Lung (tissue), 16 donors: Measurements from ENCODE around the gene TMCC2. TPM values are rescaled to one million over a fixed set of nuclear protein-coding genes. Genes with fewer than 3 reads are reported as not detected.
A peak's percentile ranks its signal among the peaks of the same experiment; 100 is the strongest.
"Not testable (repeated sequence)": the region's sequence is repeated elsewhere in the genome, so short reads cannot be mapped to it uniquely, and the experiment has no call there.

ENCODE experiments used
- ATAC-seq: fragments of 200-7000 bp; cut with Tn5 transposase; one replicate; pipeline ENCODE4 v1.9.1; 2020; ENCODE audit warnings: moderate number of reproducible peaks; ENCODE audit not compliant: insufficient read depth, low FRiP score
- DNase-seq, 3 donors: peaks; one replicate each; pipeline ENCODE4 v3.0.0-alpha.2; 2013 to 2017
- H3K27ac ChIP-seq, 2 donors: one replicate each; pipeline ENCODE4 v1.5.1; 2013; ENCODE audit warnings: mild to moderate bottlenecking in 2 of 2, moderate library complexity in 2 of 2, control low read depth in 1 of 2, inconsistent platforms in 1 of 2, low read depth in 1 of 2, low read length in 1 of 2
- H3K27me3 ChIP-seq, 3 donors: one replicate each; pipeline ENCODE4 v1.5.1; 2013; ENCODE audit warnings: low read length in 2 of 3; ENCODE audit not compliant: control insufficient read depth in 3 of 3, insufficient read depth in 3 of 3
- H3K36me3 ChIP-seq, 4 donors: one replicate each; pipeline ENCODE4 v1.5.1; 2013; ENCODE audit warnings: low read length in 4 of 4, mild to moderate bottlenecking in 1 of 4, moderate library complexity in 1 of 4; ENCODE audit not compliant: control insufficient read depth in 4 of 4, insufficient read depth in 4 of 4
- H3K4me1 ChIP-seq, 5 donors: one replicate each; pipeline ENCODE4 v1.5.1; 2013; ENCODE audit warnings: low read length in 5 of 5, mild to moderate bottlenecking in 2 of 5, moderate library complexity in 1 of 5; ENCODE audit not compliant: control insufficient read depth in 5 of 5, insufficient read depth in 5 of 5
- H3K4me3 ChIP-seq: one replicate; pipeline ENCODE4 v1.5.1; 2013; ENCODE audit warnings: mild to moderate bottlenecking, control low read depth, moderate library complexity
- H3K9ac ChIP-seq, 2 donors: one replicate each; pipeline ENCODE4 v1.5.1; 2013; ENCODE audit warnings: low read length in 2 of 2, control low read depth in 1 of 2; ENCODE audit not compliant: insufficient read depth in 1 of 2
- H3K9me3 ChIP-seq, 4 donors: one replicate each; pipeline ENCODE4 v1.5.1; 2013; ENCODE audit warnings: low read length in 3 of 4, mild to moderate bottlenecking in 1 of 4, moderate library complexity in 1 of 4; ENCODE audit not compliant: control insufficient read depth in 4 of 4, insufficient read depth in 3 of 4
- CTCF ChIP-seq: IDR thresholded peaks from 2 replicates; pipeline ENCODE4 v1.5.1; 2012; ENCODE audit warnings: mild to moderate bottlenecking; ENCODE audit errors: control extremely low read depth, extremely low read depth
- WGBS, 2 donors: extraction: QIAGEN DNeasy Blood & Tissue Kit; methylation state at CpG; one replicate each; pipeline ENCODE4 v1.1.7; 2013; 5-methylcytosine and 5-hydroxymethylcytosine counted together
- long read RNA-seq, 5 donors: transcript quantifications; one replicate each; lab custom pipeline, GENCODE V29; 2026
- polyA plus RNA-seq, 2 donors: library from polyadenylated mRNA; stranded (reverse); fragments of 200-250 nt; gene quantifications; one replicate each; pipeline ENCODE4 v1.2.1, GENCODE V29; 2013
- total RNA-seq, 2 donors: library from RNA; depleted of rRNA in 1 of 2; stranded (reverse); fragments of >200 nt in 1 of 2; gene quantifications; one replicate each; pipeline ENCODE4 v1.2.1, GENCODE V29; 2014 to 2021
- donor health status: control.
- donor health status: control.
- donor health status: Bipolar disorder and iron deficiency.
- donor health status: healthy.
- donor health status: DM: yes; HTN: yes; CAD: no.

TMCC2 gene
- total RNA-seq: 10 to 100 TPM in 1 of 2 donors, 1 to 10 TPM in 1; 2.9 to 27.0 TPM
- polyA plus RNA-seq: 1 to 10 TPM; 1.9 to 2.0 TPM
- long read RNA-seq, donor 1, partial matches to known transcripts: 0 of 5 reads
- long read RNA-seq, donor 1, other reads (novel, unspliced or antisense): 0 of 5 reads
- long read RNA-seq, donor 2, partial matches to known transcripts: 0 of 1 reads
- long read RNA-seq, donor 2, other reads (novel, unspliced or antisense): 0 of 1 reads
- long read RNA-seq, donor 3: 0 reads
- long read RNA-seq, donor 4, partial matches to known transcripts: 0 of 1 reads
- long read RNA-seq, donor 4, other reads (novel, unspliced or antisense): 0 of 1 reads
- long read RNA-seq, donor 5, partial matches to known transcripts: 0 of 2 reads
- long read RNA-seq, donor 5, other reads (novel, unspliced or antisense): 0 of 2 reads

GRCh38 chr1:205227584-205228013 lies at the start of gene TMCC2:
Gene TMCC2 (plus strand): TSS chr1:205227946. CDS start chr1:205228565, 619 bp downstream.
- Histone ChIP-seq H3K9ac (peak within 1 kb of the TSS in 1 of 2 donors; percentile 40), H3K4me1 (peaks cover 0 to 30% (median 7%) of the 10 kb centered on the region in 5 donors), H3K27me3 (no peaks in the 10 kb centered on the region), H3K9me3 (no peaks in the 10 kb centered on the region), H3K36me3 (no peaks in the 10 kb centered on the region), H3K4me3 (peak within 1 kb of the TSS; percentile 51), H3K27ac (no peak within 1 kb of the TSS)
- ATAC-seq (peak; percentile 90), DNase-seq (peak; percentile 95 to 99 (median 95))
- no peak for TF ChIP-seq CTCF
- 0% methylated on average over 35 to 44 of the region's 44 CpGs for WGBS, 2 donors

- ATAC-seq: no peak
- H3K9ac ChIP-seq: no peak overlapping the region
- H3K4me1 ChIP-seq: peaks cover 0 to 4% (median 4%) of the 10 kb centered on the region in 5 donors
- WGBS, 2 donors: 82 to 96% methylated on average over 2 of the region's 2 CpGs
- H3K27ac ChIP-seq: no peak overlapping the region
- no peaks in the 10 kb centered on the region for H3K9me3 ChIP-seq
- H3K27me3 ChIP-seq: no peaks in the 10 kb centered on the region
- H3K36me3 ChIP-seq: peaks cover 0 to 9% (median under 1%) of the 10 kb centered on the region in 4 donors
- TF ChIP-seq CTCF: no peak
- no peak overlapping the region for H3K4me3 ChIP-seq
- no peak for DNase-seq
These were observed 47.9 kb upstream of the TMCC2 start for GRCh38 chr1:205179842-205180241.

GRCh38 chr1:205180331-205180730 lies 47.4 kb upstream of the TMCC2 start:
- H3K4me3 ChIP-seq, H3K9me3 ChIP-seq, H3K4me1 ChIP-seq, H3K9ac ChIP-seq, H3K27me3 ChIP-seq, ATAC-seq, H3K36me3 ChIP-seq, DNase-seq, H3K27ac ChIP-seq: not testable (repeated sequence)
- 69 to 75% methylated on average over 7 of the region's 7 CpGs for WGBS, 2 donors

GRCh38 chr1:205182930-205183329 lies 44.8 kb upstream of the TMCC2 start:
- WGBS, 2 donors: 70 to 82% methylated on average over 2 of the region's 2 CpGs
- no peak overlapping the region for H3K4me3 ChIP-seq
- H3K27ac ChIP-seq: no peak overlapping the region
- no peak for TF ChIP-seq CTCF
- H3K27me3 ChIP-seq: no peaks in the 10 kb centered on the region
- peaks cover 0 to 7% (median 5%) of the 10 kb centered on the region in 5 donors for H3K4me1 ChIP-seq
- no peak overlapping the region for H3K9ac ChIP-seq
- ATAC-seq (no peak), DNase-seq (no peak)
- H3K9me3 ChIP-seq: no peaks in the 10 kb centered on the region
- peaks cover 4 to 11% (median 6%) of the 10 kb centered on the region in 4 donors for H3K36me3 ChIP-seq
